Trophoblast cell (in vitro differentiated cells and primary cell): ENCODE measurements around the gene AHCYL1.
A peak's percentile ranks its signal among the peaks of the same experiment; 100 is the strongest.

Experiments
- DNase-seq, 2 donors: peaks; one replicate each; pipeline ENCODE4 v3.0.0-alpha.2; 2016
- H2AFZ ChIP-seq: 2 replicates; pipeline ENCODE4 v1.6.1; 2013; ENCODE audit warnings: low read length, moderate library complexity, mild to moderate bottlenecking; ENCODE audit not compliant: insufficient read depth, poor library complexity
- H2AK5ac ChIP-seq: 2 replicates; pipeline ENCODE4 v1.6.1; 2013; ENCODE audit warnings: mild to moderate bottlenecking, low read length
- H2BK120ac ChIP-seq: 2 replicates; pipeline ENCODE4 v1.6.1; 2013; ENCODE audit warnings: low read length, mild to moderate bottlenecking, moderate library complexity; ENCODE audit not compliant: insufficient read depth, poor library complexity
- H2BK12ac ChIP-seq: 2 replicates; pipeline ENCODE4 v1.6.1; 2013; ENCODE audit warnings: mild to moderate bottlenecking, low read length, moderate library complexity
- H2BK5ac ChIP-seq: 2 replicates; pipeline ENCODE4 v1.6.1; 2013; ENCODE audit warnings: low read length, low read depth, moderate library complexity, mild to moderate bottlenecking; ENCODE audit not compliant: poor library complexity
- H3K14ac ChIP-seq: 2 replicates; pipeline ENCODE4 v1.6.1; 2013; ENCODE audit warnings: mild to moderate bottlenecking, low read length
- H3K18ac ChIP-seq: 2 replicates; pipeline ENCODE4 v1.6.1; 2013; ENCODE audit warnings: mild to moderate bottlenecking, low read length
- H3K23ac ChIP-seq: 2 replicates; pipeline ENCODE4 v1.6.1; 2013; ENCODE audit warnings: low read length
- H3K27ac ChIP-seq: 2 replicates; pipeline ENCODE4 v1.5.1; 2013; ENCODE audit warnings: low read depth, mild to moderate bottlenecking, inconsistent platforms, low read length, moderate library complexity
- H3K27me3 ChIP-seq: 2 replicates; pipeline ENCODE4 v1.6.1; 2013; ENCODE audit warnings: inconsistent platforms, mild to moderate bottlenecking, low read length, moderate library complexity; ENCODE audit not compliant: insufficient read depth
- H3K36me3 ChIP-seq, 2 experiments: 1 replicate in 1 of 2; 2 replicates in 1 of 2; pipeline ENCODE4 v1.6.1; 2013; ENCODE audit warnings: low read length in 2 of 2, mild to moderate bottlenecking in 2 of 2, moderate library complexity in 1 of 2; ENCODE audit not compliant: insufficient read depth in 2 of 2, control insufficient read depth in 1 of 2
- H3K4ac ChIP-seq: 2 replicates; pipeline ENCODE4 v1.6.1; 2013; ENCODE audit warnings: low read depth, mild to moderate bottlenecking, low read length, moderate library complexity
- H3K4me1 ChIP-seq, 2 experiments: 1 replicate in 1 of 2; 2 replicates in 1 of 2; pipeline ENCODE4 v1.6.1; 2013; ENCODE audit warnings: low read length in 2 of 2, mild to moderate bottlenecking in 2 of 2, moderate library complexity in 1 of 2; ENCODE audit not compliant: insufficient read depth in 2 of 2, control insufficient read depth in 1 of 2
- H3K4me2 ChIP-seq: 2 replicates; pipeline ENCODE4 v1.6.1; 2013; ENCODE audit warnings: inconsistent platforms, mild to moderate bottlenecking, low read length, moderate library complexity
- H3K4me3 ChIP-seq: 2 replicates; pipeline ENCODE4 v1.5.1; 2013; ENCODE audit warnings: mild to moderate bottlenecking, low read depth, low read length, inconsistent platforms
- H3K79me1 ChIP-seq: one replicate; pipeline ENCODE4 v1.6.1; 2013; ENCODE audit warnings: low read length
- H3K79me2 ChIP-seq: 2 replicates; pipeline ENCODE4 v1.6.1; 2013; ENCODE audit warnings: low read length, mild to moderate bottlenecking; ENCODE audit not compliant: control insufficient read depth, insufficient read depth, poor library complexity
- H3K9ac ChIP-seq: 2 replicates; pipeline ENCODE4 v1.6.1; 2013; ENCODE audit warnings: mild to moderate bottlenecking, low read length
- H3K9me3 ChIP-seq: 2 replicates; pipeline ENCODE4 v1.6.1; 2013; ENCODE audit warnings: low read depth, mild to moderate bottlenecking, control low read depth, inconsistent platforms, low read length; ENCODE audit not compliant: insufficient read depth
- H4K12ac ChIP-seq: 2 replicates; pipeline ENCODE4 v1.6.1; 2013; ENCODE audit warnings: low read depth, mild to moderate bottlenecking, low read length, moderate library complexity
- H4K8ac ChIP-seq: 2 replicates; pipeline ENCODE4 v1.6.1; 2013; ENCODE audit warnings: low read depth, mild to moderate bottlenecking, low read length, moderate library complexity
- H4K91ac ChIP-seq: one replicate; pipeline ENCODE4 v1.6.1; 2013; ENCODE audit warnings: low read depth, mild to moderate bottlenecking, low read length, moderate library complexity
- WGBS: extraction: QIAGEN DNeasy Blood & Tissue Kit; methylation state at CpG from one replicate; pipeline ENCODE4 v1.1.7; 2013; ENCODE audit warnings: missing lambda C conversion rate; ENCODE audit not compliant: insufficient read length, insufficient coverage; ENCODE audit errors: extremely low coverage; 5-methylcytosine and 5-hydroxymethylcytosine counted together

AHCYL1 gene

DNA sequence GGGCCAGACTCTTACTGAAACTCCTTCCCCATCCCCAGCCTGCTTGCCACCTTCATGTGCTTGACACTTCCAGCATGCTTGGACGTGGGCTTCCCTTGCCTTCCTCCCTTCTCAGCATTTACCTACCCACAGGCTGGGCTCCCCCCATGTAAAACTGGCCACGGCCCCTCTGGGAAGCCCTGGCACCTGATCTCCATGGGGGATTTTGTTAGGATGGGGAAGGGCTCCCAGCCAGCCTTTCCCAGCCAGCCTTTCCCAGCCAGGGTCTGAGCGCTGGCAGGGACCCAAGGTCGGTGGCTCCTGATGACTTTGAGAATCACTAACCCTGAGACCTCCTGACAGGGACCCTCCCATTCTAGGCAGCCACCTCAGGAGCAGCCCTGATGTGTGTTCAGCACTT lies 79.2 kb downstream of the AHCYL1 start:
- Histone ChIP-seq H3K18ac (no peak overlapping the region), H3K4ac (no peak overlapping the region), H3K9ac (no peak overlapping the region), H3K4me3 (no peak overlapping the region), H3K79me1 (peaks cover 7% of the 10 kb centered on the region), H2AK5ac (no peak overlapping the region), H2BK5ac (no peak overlapping the region), H4K12ac (no peak overlapping the region), H3K27ac (no peak overlapping the region), H3K79me2 (no peaks in the 10 kb centered on the region), H3K4me2 (no peak overlapping the region), H2BK120ac (no peak overlapping the region), H2AFZ (no peak overlapping the region), H2BK12ac (no peak overlapping the region), H3K27me3 (peaks cover 29% of the 10 kb centered on the region), H3K36me3 (peaks cover 4 to 8% of the 10 kb centered on the region in 2 experiments), H3K23ac (no peak overlapping the region), H3K14ac (no peak overlapping the region), H4K8ac (no peak overlapping the region), H3K9me3 (peaks cover 13% of the 10 kb centered on the region), H3K4me1 (peaks cover 42 to 46% of the 10 kb centered on the region in 2 experiments), H4K91ac (no peak overlapping the region)
- DNase-seq, result no peak
- no CpG with 5 or more reads among the region's 4 CpGs for WGBS

GRCh38 chr1:110064576-110065337 lies 80.2 kb downstream of the AHCYL1 start:
- no peak for DNase-seq
- Histone ChIP-seq H4K8ac (no peak overlapping the region), H3K14ac (no peak overlapping the region), H3K4me2 (no peak overlapping the region), H3K79me1 (peaks cover 5% of the 10 kb centered on the region), H4K91ac (no peak overlapping the region), H3K4me3 (no peak overlapping the region), H3K79me2 (no peaks in the 10 kb centered on the region), H3K18ac (no peak overlapping the region), H3K36me3 (peaks cover 4 to 8% of the 10 kb centered on the region in 2 experiments), H3K27ac (no peak overlapping the region), H2AFZ (no peak overlapping the region), H2BK120ac (no peak overlapping the region), H2BK5ac (no peak overlapping the region), H3K9me3 (peaks cover 15% of the 10 kb centered on the region), H2AK5ac (no peak overlapping the region), H3K4me1 (peaks cover 41 to 48% of the 10 kb centered on the region in 2 experiments), H3K23ac (no peak overlapping the region), H3K4ac (no peak overlapping the region), H2BK12ac (no peak overlapping the region), H3K27me3 (peaks cover 39% of the 10 kb centered on the region), H3K9ac (no peak overlapping the region), H4K12ac (no peak overlapping the region)
- no CpG with 5 or more reads among the region's 18 CpGs for WGBS

DNA sequence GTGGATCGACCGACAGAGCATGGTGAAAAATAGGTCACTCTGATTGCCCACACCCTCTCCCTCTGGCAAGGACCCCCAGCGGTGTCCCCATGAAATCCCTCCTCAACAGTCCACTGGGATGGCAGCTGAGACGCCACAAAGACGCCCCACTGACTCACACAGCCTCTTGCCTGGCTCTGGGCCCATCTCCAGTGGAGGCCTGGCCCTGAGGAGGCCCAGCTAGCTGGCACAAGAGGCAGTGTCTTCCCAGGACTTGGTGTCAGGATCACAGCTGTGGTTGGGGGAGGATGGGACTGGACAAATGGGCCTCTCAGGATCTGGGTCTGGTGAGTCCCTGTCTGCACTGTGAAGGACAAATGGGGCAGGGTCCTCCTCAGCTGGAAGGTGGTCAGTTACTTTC lies 81.3 kb downstream of the AHCYL1 start:
- Histone ChIP-seq H3K4ac (no peak overlapping the region), H3K9ac (no peak overlapping the region), H3K79me2 (no peaks in the 10 kb centered on the region), H2BK5ac (no peak overlapping the region), H2AK5ac (no peak overlapping the region), H2AFZ (no peak overlapping the region), H3K4me2 (no peak overlapping the region), H3K4me1 (peaks cover 38 to 42% of the 10 kb centered on the region in 2 experiments), H3K27ac (no peak overlapping the region), H3K27me3 (peaks cover 48% of the 10 kb centered on the region), H3K4me3 (no peak overlapping the region), H3K23ac (no peak overlapping the region), H2BK120ac (no peak overlapping the region), H3K9me3 (peaks cover 16% of the 10 kb centered on the region), H2BK12ac (no peak overlapping the region), H3K36me3 (no peaks in the 10 kb centered on the region), H3K14ac (no peak overlapping the region), H3K79me1 (peaks cover 3% of the 10 kb centered on the region), H4K8ac (no peak overlapping the region), H3K18ac (no peak overlapping the region), H4K91ac (no peak overlapping the region), H4K12ac (no peak overlapping the region)
- WGBS, result no CpG with 5 or more reads among the region's 5 CpGs
- DNase-seq, result no peak

GRCh38 chr1:110067479-110067892 lies 82.9 kb downstream of the AHCYL1 start:
- H3K9ac ChIP-seq, result no peak overlapping the region
- peaks cover 3% of the 10 kb centered on the region for H3K79me1 ChIP-seq
- H3K79me2 ChIP-seq, result no peaks in the 10 kb centered on the region
- H2BK5ac ChIP-seq, result no peak overlapping the region
- no peak overlapping the region for H2AFZ ChIP-seq
- peaks cover 62% of the 10 kb centered on the region for H3K27me3 ChIP-seq
- H3K4me2 ChIP-seq, result peak overlapping the region; percentile 44
- H2BK120ac ChIP-seq, result no peak overlapping the region
- H3K4me3 ChIP-seq, result no peak overlapping the region
- no peak overlapping the region for H3K4ac ChIP-seq
- H3K4me1 ChIP-seq, result peaks cover 24 to 29% of the 10 kb centered on the region in 2 experiments
- no peak overlapping the region for H3K18ac ChIP-seq
- no CpG with 5 or more reads among the region's 23 CpGs for WGBS
- H2AK5ac ChIP-seq, result no peak overlapping the region
- no peak overlapping the region for H4K91ac ChIP-seq
- H4K12ac ChIP-seq, result no peak overlapping the region
- H3K23ac ChIP-seq, result no peak overlapping the region
- H3K36me3 ChIP-seq, result no peaks in the 10 kb centered on the region
- no peak overlapping the region for H4K8ac ChIP-seq
- no peak overlapping the region for H2BK12ac ChIP-seq
- no peak overlapping the region for H3K27ac ChIP-seq
- DNase-seq, result no peak
- peaks cover 17% of the 10 kb centered on the region for H3K9me3 ChIP-seq
- H3K14ac ChIP-seq, result no peak overlapping the region
